NCI-H510A treated with DMSO at 0.1 percent for 48 hours (cell line): Measurements from ENCODE around the gene MEIS2.

Experiments used
- DNase-seq: peaks from one replicate; lab custom pipeline; 2025; lab: John Stamatoyannopoulos, UW

MEIS2 gene

DNA sequence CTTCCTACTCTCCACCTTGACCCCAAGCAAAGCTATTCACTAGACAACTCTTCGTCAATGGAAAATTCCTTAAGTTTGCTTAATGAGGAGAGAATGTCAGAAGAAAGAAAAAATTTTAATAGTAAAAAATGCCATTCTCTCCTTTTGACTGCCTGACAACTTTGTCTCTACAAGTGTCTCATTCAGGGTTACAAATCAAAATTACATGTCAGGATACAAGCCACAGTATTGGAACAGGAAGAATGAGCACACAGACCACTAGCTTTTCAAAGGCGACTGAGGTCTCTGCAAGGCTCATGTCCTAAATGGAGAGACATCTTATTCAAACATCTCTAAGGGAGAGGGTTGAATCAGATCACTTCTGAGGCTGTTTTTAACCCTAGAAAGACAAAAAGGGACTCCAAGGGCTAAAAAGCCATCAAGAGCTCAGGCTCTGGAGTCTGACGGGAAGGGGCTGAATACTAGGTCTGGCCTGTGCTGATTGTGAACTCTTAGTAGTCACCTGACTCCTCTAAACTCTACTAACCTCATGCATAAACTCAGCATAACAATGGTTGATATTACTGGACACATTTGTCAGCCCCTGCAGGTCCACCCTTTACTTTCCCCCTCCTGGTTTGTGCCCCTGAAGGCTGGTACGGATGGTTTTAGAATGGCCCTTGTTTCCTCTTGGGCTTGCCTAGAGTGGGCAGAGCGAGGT is 12.8 kb upstream of the MEIS2 start:
- no peak for DNase-seq

- no peak for DNase-seq
Observed at GRCh38 chr15:37112171-37112570, 11.8 kb upstream of the MEIS2 start.

DNA sequence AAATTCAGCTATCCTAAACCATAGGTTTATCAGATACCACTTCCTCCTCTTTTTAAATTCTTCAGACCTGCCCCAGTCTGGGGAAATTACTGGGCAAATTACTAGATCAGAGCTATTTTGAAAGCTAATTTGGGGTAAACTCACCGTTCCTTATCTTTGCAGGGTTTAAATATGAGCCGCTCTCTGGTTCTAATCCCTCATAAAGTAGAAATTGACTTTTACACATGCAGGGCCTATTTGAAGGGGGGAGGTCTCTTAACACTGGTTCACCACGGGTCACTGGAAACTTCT is 11.0 kb upstream of the MEIS2 start:
- no peak for DNase-seq

GRCh38 chr15:37109872-37110572 is 9.7 kb upstream of the MEIS2 start:
- DNase-seq, result no peak

- no peak for DNase-seq
Observed at GRCh38 chr15:37109168-37109871, 9.0 kb upstream of the MEIS2 start.

DNA sequence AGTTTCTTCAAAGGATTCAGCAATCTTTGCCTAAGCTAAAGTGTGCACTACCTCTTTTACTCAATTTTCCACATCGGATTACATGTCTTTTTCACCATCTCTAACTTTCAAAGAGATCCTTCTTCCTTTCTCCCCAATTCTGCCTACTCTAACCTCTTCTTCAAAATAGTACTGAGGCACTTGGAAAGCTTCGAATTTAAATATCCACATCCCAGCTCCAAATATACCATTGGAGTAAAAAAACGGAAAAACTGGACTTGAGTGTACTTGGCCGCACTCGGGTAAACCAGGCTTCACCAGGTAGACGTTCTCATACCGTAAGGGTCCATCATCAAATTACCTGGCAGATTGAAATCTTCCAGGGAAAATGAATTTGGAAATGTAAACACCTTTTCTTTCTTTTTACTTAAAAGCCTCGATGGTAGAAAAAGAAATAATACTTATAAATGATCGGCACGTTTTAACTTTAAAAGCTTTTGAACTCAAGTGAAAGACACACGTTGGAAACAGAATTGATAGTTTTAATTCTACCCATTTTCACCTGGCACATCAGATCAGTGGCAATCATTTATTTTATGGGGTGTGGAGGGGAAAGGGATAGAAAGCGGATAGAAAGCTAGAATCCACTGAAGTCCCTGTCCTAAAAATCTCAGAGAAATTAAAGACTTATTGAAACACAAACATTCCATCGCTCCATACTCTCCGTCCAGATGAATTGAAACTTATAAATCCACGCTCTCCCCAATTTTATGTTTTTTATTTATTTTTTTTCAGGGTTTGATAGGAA is 8.2 kb upstream of the MEIS2 start:
- no peak for DNase-seq

DNA sequence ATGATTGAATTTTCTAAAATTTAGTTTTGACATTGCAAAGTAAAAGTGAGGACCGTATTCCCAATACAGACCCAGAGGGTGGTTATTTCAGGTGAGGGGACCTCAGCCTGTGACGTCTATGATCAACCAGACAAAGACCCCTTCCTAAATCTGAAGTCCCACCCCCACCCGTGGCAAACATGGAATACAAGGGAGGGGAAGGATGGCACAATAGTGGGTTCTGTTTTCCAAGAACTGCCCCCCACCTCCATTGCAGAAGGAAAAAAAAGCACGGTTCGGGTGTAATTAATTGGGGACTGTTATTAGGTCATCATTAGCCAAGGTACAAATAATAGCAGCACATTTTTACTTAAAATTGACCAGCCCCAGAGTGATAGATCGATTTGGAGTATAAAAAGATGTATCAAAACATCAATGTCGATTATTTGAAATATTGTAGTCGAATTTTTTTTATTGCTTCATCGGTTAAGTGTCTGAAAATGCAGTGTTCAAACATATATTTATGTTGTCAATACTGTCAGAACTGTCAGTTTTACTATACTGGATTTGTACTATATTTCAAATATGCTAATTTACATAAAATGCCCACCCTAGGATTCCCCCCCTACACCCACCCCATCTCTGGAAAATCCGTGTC is 7.5 kb upstream of the MEIS2 start:
- DNase-seq, result no peak

GRCh38 chr15:37107071-37107743 is 6.9 kb upstream of the MEIS2 start:
- DNase-seq, result no peak

DNA sequence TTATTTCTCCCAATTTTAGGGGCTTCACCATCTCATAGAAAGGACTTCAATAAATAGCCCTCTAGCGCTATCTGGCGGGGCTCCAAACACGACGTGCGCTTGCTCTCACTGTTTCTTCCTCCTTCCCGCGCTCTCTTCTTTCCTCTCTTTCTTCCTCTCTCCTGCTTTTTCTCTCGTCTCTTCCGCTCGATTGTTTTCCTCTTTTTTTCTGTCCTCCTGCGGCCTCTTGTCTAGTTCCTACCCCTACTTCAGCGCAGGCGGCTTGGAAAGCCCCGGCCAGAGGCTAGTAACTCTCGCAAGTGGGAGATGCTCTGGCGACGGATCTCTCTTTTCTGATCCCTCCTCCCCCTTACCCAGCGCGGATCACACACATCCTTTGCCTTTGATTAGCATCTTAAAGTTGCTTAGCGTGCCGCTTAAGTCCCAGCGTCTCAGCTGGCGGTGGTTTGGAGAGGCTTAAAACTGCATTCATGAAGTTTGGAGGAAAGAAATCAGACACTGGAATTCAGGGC is 6.2 kb upstream of the MEIS2 start:
- DNase-seq, result peak; percentile 8

DNA sequence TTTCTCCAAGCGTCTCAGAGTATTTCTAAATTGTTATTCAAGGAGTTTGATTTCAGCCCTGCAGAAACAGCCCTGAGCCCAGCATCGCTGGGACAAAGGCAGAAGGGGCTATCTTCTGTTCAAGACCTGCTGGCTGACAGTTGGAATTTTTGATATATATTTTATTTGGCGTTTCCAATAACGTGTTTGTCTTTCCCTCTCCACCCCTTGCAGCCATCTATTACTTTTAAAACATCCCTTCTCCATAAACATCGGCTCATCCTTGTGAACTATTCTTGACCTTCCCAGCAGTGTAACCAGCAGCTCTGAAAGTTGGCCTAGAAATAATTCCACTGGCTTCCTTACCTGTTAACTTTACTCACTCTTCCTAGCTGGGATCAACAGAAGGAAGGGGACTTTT is 5.5 kb upstream of the MEIS2 start:
- DNase-seq, result no peak

DNA sequence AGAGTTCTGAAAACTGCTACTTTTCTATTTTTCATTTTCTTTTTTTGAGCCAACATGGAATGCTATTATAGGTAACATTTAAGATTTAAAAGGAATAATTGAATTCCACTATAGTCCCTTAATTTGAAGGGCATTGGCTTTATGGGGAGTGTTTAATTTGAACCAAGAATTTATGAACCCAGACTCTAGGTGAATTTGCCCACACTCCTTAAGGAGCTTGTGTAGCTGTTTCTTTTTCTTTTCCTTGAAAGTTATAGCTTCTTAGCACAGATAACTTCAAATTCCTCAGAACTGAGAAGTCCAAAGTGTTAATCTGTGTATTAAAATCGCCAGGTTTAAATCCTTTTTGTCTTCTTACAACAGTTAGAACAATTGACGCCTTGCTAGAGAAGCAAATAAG is 4.7 kb upstream of the MEIS2 start:
- no peak for DNase-seq

DNA sequence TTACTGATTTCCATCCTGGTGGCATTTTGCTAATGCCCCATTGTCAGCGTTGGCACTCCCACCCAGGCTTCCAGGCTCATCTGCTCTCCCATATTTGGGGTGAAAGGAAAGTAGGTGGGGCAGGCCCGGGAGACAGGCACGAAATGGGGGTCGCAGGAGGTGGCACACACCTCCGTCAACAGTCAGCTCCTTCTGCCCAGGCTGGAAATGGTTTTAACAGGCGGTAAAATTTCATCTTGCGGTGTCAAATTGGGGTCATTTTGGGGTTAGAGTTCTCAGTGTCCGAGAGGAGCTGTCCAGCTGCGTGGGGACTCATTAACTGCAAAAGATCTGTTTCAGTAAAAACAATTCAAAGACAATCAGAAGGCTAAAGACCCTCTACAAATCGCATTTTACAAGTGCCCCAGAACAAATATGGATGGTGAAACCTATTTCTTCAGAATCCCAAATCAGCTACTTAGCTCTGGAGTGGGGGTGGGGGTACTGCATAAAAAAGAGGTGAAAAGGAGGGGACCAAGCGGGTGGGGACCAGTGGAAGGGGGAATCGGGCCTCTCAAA is 4.2 kb upstream of the MEIS2 start:
- DNase-seq, result no peak

- DNase-seq, result no peak
Observed at GRCh38 chr15:37103475-37104423, 3.4 kb upstream of the MEIS2 start.

GRCh38 chr15:37103163-37103435 is 2.8 kb upstream of the MEIS2 start:
- no peak for DNase-seq

DNA sequence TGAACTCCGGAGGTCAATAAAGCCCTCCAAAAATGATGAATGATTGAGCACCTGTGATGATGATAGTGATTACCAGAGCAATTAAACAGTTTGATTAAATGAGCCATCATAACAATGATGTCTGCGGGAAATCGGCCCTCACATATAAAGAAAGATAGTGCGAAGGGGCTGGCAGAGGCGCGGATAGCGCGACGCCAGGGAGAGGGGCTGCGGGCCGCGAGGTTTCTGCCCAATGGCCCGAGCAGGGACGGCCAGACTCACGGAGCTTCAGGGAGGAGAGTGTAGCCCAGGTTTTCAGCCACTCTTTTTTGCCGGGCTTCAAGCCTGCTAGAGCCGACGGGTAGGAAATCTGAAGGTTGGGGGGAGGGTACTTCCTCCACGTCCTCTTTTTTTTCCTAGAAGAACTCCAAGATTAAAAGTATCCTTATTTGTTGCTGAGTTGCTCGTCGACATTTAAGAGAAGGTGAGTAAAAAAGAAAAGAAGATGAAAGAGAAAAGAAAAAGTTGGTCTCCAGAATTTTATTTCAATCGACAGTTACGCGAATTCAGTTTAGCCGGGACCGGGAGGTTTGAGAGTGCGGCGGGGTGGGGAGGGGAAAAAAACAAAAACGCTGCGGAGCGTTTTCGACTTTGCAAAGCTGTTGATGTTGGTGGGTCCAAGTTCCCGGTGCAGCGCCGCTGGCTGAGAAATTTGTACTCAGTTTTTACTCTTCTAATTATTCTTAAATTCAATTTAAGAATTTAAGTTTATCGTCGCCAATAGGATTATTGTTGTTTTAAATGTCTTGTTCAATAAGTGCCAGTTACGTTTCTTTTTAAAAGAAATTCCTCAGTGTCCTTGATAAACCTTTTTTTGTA is 2.2 kb upstream of the MEIS2 start:
- DNase-seq, result peak; percentile 63

DNA sequence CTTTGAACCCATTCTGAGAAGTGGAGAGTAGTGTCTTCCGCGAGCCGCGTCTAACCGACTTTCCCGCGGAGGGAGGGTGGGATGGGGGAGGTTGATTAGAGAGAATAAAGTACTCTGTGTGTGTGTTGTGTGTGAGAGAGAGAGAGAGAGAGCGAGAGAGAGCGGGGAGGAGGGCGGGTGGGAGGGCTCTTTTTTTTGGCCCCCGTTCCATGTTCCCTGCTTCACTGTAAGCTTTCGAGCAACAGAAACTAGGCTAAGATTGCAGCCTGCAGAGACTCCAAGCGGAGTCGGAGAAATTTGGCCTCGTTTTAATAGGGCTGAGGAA is 1.6 kb upstream of the MEIS2 start:
- DNase-seq, result no peak

GRCh38 chr15:37100966-37101215 is 542 bp upstream of the MEIS2 start:
- DNase-seq, result peak; percentile 62

- peak; percentile 12 for DNase-seq
Observed at GRCh38 chr15:37099319-37100108, 835 bp downstream of the MEIS2 start.
